Testis (tissue), 2 donors: ENCODE results near the gene HYCC1.

ENCODE experiments used
- CTCF ChIP-seq, 3 experiments: fragments of 450-650 bp in 2 of 3; fragments of 200-600 bp in 1 of 3; sonication (generic) in 1 of 3; IDR thresholded peaks; one replicate each; pipeline ENCODE4 v1.5.1; 2016 to 2019; ENCODE audit warnings: antibody characterized with exemption in 3 of 3, mild to moderate bottlenecking in 2 of 3, moderate library complexity in 1 of 3
- POLR2A ChIP-seq: fragments of 450-650 bp; IDR thresholded peaks from one replicate; pipeline ENCODE4 v1.6.1; 2017; ENCODE audit warnings: antibody characterized with exemption, mild to moderate bottlenecking, moderate library complexity

GRCh38 chr7:22997871-22998518, 15.9 kb downstream of the HYCC1 start:
- TF ChIP-seq CTCF (IDR thresholded peaks at IDR 0.05) (no peak), POLR2A (no peak)
